GM19372 (cell line): Measurements from ENCODE around the gene LRP1.

Source experiments
- ATAC-seq: cut with Tn5 transposase; IDR thresholded peaks from one replicate; pipeline ENCODE4 v1.9.1; 2021; ENCODE audit warnings: mild to moderate bottlenecking, low read depth, moderate library complexity; ENCODE audit not compliant: unreplicated experiment

Gene LRP1

DNA sequence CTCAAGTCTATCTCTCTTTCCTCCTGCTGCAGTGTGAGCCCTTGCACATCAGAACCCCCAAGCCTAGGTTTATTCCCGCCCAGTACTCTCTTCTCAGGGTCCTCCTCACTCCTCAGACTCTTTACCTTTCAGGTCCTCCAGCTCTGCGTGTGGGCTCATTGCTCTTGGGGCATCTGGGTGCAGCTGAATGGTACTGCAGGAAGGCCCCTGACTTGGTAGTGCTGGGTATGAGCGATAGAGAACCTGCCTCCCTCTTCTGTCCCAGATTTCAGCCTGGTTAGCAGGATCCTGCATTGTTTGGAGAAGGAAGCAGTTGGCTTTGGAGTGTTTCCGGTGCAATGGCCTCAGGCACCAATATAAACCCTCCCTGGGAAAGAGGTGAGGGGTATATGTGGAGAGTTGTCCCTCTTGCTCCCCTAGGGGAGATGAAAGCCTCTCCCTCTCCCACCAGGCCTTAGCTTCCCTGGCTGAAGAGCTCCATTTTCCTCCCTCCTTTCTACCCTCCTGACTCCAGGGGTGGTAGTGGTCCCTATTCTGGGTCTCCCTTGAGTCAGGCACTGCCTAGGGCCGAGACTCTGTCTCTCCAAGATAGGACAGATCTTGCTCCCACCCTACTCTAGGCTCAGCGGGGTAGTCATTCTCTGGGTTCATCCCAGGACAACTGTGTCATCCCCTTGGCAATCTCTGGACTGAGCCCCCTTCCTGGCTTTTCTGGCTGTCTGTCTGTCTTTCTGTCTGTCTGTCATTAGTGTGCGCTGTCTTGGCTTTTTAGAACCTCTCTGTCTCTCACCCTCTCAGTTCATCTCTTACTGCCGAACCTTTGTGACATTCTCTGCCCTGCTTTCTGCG is 3.8 kb downstream of the LRP1 start:
- ATAC-seq, result no peak

DNA sequence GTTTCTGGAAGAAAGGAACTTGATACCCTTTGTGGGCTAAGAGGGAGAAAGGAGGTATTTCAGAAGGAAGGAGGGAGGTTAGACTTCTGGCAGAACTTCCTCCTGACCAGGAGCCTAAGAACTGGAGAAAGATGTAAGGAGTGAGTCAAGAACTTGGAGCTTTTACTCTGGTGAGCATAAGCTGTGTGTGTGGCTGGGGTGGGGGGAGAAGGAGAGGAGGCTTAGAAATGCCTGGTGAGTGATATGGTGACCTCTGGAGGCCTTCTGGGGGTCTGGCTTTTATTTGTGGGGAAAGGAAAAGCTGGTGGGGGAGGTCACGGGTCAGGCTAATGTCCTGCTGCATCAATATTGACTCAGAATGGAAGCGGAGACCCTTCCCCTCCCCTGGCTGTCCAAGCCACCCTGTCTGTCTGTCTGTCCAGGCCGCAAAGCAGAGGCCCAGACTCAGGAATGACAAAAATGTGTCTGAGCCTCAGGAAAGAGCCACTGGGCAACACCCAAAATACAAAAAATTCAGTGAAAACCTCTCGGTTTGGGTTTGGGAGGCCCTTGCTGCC is 4.8 kb downstream of the LRP1 start:
- ATAC-seq, result no peak

DNA sequence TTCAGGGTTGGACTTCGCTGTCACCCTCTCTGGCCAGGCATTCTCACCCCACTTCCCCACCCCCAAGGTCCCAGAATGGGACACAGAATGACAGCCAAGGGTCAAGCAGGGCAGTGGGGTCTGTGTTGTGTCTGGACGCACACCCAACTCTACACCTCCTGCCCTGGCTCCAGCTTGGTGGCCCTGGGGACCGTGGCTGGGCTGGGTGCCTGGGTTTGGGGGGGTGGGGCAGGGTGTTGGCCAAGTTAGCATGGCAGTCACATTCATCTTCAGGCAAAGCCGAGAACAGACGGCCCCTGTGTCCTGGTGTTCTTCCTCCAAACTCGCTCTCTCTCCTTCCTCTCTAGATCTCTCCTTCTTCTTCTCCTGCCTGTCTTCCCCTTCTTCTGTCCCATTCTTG is 5.6 kb downstream of the LRP1 start:
- no peak for ATAC-seq

DNA sequence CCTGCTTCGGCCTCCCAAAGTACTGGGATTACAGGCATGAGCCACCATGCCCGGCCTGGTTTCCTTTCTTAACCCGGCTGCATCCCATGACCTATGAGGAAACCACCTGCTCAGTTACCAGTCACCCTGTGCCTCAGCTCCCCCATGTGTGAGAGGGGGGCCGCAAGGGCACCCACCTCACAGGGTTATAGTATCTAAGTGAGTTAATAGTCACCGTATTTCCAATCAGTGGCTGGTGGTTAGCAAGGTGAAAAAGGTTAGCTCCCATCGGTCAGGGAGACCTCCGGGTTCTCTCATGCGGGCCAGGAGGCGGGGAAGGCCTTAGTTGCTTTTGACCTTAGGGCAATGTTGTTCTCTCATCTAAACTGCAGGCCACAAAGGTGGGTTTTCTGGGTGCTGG is 6.7 kb downstream of the LRP1 start:
- ATAC-seq, result no peak

DNA sequence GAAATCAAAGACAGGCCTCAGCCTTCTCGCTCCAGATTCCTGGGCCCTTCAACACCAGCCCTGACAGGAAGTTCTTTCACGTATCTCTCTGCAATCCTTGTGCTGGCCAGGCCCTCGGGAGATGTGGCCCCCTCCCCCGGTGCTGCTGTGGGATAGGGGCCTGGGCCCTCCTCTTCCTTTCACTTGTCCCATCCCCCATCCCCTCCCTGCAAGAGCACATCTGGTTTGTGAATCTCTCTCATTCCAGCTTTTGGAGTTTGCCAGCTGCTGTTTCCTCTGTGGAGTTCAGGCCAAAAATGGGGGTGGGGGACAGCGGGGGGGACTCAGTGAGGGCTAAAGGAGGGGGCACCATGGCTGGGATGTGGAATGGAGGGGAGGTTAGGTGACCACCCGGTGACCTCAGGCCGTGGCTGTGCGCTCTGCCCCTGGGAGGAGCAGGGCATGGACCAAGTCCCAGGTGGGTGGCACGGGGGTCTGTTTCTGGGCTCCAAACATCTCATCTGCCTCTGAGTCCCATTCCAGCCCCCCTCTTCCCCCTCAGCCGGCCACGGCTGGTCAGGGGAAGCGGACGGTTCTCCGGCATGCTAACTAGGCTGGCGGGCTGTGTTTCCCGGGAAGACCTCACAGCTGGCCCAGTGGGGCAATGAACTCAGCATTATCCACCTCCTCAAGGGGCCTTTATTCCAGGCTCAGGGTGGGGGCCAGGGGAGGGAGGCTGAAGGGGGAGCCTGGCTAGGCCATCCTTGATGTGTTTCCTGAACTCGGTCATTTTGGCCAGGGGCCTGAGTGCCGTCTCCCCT is 7.4 kb downstream of the LRP1 start:
- ATAC-seq, result no peak

DNA sequence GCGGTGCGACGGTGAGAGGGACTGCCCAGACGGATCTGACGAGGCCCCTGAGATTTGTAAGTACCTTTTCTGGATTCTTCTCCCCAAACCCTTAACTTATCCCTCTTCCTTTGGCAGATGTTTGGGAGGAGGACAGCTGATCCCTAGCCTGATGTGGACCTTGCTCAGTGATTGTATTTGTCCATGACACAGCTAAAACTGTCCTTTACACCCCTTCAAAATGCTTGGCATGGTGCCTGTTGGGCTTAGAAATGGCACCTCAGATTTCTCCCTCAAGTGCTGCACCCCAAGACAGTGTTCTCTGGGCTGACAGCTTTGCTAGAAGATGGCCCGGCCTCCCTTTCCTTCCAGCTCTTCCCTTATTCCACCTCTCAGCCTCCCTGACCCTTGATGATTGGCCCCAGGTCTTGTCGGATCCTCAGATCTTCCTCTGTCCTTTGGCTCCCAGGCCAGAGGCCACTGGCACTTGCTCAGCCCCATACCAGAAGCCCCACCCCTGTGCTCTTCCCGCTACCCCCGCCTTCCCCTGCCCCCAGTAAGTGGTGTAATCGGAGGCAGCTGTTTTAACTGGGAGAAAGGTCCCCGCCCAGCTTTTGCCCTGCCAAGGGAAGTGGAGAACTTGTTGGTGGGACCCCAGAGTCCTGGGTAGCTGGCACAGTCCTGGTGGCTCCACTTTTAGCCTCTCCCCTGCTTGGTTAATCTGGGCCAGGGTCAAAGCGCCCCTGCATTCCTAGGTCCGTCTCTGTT is 10.4 kb downstream of the LRP1 start:
- no peak for ATAC-seq

DNA sequence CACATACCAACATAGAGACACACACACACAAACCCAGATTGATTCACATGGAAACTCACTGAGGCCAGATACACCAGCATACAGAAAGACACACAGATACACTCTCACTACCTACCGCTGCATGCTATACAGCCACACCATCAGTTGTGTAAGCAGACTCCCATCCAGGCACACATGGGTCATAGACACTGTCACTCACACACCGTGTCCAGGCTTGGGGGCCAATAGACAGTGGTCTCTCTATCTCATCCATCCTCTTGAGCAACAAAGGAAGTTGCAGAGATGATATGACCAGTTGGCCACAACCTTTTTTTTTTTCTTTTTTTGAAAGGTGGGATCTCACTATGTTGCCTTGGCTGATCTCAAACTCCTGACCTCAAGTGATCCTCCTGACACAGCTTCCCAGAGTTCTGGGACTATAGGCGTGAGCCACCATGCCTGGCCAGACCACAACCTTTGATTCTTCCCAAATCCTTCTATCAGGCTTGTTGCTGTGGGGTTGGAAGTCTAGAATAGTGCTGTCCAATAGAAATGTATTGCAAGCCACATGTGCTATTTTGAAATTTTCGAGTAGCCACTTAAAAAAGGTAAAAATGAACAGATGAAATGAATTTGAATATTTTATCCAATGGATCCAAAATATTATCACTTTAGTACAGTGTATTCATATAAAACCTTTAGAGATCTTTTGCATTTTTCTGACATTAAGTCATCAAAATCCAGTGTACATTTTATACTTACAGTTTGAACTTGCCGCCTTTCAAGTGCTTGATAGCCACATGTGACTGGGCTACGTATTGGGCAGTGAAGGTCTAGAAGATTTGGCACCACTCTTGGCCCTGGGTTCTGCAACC is 11.7 kb downstream of the LRP1 start:
- ATAC-seq, result no peak

DNA sequence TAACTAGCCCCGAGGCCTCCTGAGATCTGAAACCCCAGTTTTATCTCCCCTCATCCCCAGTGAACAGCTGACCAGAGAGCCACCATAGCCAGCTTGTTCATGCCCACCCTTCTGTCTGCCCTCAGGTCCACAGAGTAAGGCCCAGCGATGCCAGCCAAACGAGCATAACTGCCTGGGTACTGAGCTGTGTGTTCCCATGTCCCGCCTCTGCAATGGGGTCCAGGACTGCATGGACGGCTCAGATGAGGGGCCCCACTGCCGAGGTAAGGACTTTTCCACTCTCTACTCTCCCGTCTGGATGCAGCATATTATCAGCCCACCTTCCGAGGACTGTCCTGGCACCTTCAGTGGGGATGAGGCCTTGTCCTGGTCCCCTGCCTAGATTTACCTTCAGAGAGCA is 13.0 kb downstream of the LRP1 start:
- no peak for ATAC-seq

DNA sequence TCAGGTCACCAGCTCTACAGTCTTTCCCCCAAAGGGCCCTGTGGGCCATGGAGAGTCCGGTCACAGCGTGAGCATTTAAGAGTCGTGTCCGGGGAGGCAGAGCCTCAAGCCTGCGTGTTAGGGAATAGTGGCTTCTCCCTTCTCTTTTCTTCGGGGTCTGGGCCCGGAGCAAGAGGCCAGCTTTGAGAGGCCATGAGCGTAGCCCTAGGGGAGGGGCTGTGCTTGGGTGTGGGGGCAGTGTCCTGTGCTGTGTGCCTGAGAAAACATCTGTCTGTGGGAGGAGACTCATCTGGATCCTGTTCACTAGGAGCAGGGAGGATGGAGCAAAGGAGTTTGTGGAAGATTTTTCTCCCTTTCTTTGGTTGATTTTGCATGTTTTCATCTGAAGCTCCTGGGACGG is 13.8 kb downstream of the LRP1 start:
- no peak for ATAC-seq

DNA sequence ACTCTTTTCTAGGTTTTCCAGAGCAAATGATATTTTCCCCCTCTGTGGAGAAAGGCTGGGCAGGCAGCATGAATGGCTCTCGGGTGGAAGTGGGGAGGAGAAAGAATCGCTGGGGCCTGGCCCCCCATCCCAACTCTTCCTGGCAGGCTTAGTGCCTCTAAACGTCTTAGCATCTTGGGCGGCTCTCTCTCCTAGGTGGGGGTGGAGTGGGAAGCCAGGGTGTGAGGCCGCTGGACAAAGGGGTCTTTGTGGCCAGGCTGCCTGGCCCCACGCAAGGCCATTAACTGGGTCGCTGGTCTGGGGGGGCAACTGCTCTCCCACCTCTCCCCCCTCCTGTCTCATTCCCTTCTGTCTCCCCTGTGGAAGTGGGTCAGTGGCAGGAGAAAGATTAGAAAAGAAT is 14.4 kb downstream of the LRP1 start:
- no peak for ATAC-seq

DNA sequence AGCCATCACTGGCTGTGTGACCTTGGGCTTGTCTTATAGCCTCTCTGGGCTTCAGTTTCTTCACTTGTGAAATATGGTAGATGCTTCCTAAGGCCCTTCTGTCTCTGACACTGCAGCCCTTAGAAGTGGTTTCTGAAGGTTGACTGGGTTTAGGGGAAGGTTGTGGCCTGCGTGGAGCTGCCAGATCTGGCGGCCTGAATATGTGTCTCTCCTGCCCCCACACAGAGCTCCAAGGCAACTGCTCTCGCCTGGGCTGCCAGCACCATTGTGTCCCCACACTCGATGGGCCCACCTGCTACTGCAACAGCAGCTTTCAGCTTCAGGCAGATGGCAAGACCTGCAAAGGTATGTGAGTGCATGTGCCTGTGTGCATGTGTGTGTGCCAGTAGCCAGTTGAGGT is 15.2 kb downstream of the LRP1 start:
- ATAC-seq, result no peak

DNA sequence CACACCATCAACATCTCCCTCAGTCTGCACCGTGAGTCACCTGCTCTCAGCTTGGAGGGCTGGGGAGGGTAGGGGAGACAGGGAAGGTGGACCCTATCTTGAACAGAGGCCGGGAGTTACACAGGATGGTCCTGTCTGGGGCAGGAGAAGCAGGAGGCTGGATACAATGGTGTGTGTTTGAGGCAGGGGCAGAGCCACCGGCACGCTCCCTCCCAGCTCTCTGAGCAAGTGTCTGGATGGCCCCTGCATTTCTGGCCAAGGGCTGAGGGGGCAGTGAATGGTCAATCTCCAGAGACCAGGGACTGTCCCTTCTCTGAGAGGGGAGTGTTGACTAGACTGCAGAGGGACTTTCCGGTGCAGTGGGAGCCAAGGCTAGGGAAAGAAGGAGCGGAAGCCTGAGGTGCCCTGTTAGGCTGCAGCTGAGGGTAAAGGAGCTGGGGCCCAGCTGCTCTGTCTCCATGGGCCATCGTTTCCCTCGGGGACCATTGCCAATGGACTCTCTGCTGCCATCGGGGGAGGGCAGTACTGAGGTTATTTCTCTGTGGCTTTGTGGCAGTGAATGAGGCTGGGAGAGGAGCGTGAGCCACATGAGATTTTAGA is 17.3 kb downstream of the LRP1 start:
- ATAC-seq, result no peak

DNA sequence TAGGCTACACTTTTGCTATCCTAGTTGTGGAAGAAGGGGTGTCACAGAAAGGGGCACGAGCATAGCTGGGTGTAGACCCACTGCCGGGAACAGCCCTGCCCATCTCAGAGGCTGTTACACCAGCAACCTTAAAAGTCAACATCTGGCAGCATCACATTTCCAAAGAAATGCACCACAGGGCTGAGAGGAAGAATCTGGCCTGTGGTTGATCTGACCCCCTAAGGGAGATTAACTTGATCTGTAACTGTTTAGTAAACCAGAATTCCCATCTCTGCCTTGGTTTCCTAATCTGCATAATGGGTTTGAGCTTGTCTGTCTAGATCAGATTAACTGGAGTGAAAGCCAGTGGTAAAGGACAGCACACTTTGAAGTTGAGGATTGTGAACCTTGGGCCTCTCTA is 17.8 kb downstream of the LRP1 start:
- ATAC-seq, result no peak

DNA sequence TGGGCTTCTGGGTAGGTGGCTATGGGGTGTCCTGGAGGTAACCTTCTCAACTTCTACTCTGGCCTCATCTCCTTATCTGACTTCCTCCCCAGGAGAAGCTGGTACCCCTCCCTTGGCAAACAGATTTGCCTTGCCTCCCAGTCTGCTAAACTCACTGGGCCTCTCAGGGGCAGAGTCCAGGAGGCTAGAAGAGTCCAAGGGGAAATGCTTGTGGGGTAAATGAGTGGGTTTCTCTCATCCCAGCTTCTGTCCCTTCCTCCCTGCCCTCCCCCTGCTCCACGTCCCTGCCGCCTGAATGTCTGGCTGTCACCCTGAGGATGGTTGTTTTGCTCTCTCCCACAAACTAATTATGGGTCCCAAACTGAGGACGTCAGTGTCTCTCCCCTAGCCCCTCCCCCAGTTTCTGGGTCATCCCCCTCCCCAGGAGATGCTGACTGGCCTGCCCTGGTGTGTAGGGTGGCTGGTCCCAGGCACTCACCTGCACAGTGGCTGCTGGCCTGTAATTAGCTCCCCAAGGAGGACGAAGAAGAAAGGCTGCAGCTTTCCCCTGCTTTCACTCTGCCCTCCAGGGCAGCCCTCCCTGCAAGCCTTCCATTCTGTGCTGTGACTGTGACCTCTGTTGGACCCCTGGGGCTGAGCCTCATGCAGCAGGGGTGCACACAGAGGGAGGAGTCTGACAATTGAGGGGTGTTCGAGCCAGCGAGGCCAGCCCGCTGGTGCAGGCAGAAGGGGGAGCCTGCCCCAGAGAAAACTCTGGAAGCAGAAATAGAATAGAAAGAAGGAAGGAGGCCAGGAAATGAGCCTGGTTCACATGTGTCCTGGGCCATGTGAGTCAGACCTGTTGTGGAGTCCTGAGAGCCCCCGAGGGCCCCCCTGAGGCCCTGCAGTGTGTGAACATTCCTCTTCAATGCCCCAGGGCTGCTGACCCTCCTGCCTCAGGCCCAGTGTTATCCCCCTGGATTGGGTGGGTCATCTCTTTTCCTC is 19.0 kb downstream of the LRP1 start, which contains the start of gene LRP1-AS:
Gene LRP1-AS (minus strand): TSS at position 659 of the 984 bp plus-strand sequence.
- no peak for ATAC-seq

DNA sequence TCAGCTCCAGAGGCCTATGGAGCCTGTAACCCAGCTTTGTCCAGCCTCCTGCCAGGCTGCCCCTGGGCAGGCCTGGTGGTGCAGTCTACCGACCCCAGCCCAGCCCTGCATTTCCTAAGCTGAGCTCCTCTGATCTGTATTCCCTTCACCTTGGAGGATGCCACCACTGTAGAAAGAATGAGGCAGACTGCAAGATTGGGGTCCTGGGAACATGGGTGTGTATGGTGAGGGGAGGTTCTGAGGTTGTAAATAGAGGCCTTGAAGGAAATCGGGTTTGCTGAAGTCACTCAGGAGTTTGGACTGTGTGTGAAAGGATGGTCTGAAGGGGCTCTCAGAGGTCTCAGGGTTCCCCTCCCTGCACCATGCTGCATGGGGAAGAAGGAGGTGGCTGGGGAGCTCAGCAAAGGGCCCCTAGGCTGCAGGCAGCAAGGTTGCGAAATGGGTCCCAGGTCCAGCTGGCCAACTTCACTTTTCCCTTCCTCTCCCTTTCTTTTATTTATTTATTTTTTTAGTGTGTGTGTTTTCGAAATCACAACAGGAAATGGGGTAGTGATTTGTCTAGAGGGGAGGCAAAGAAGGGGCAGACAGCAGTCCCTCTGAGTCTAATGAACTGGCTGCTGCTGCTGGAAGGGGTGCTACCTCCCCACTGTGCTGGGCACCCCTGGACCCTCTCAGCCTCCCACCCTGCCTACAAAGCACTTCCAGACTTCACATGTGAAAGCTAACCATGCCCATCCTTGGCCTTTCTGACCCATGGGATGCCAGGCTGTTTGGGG is 20.4 kb downstream of the LRP1 start:
- ATAC-seq, result no peak

DNA sequence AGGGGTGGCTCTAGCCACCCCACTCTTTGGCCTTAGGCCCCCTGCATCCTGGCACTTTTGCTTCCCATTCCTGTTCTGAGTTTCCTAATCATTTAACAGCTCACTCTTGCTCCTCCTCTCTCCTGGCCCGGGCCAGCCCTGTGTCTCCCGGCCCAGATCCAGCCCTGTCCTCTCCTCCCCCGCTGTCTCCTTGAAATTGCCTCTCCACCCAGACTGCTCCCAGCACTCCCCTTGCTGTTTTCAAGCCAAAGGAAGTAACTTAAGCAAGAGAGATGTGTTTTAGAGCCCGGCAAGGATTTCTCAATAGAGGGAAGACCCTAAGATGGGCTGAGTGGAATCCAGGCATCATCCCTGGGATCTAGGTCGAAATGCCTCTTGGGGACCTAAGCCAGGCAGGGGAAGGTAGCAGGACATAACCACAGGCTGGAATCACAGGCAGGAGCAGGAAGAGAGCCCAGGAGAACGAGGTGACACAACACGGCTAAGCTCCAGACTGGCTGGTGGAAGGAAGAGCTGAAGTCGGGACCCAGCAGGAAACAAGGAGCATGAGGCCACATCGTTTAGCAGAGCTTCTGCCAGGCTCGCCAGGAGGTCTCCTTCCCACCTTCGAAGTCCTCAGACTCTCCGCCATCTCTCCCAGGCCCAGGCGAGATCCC is 21.1 kb downstream of the LRP1 start:
- no peak for ATAC-seq

DNA sequence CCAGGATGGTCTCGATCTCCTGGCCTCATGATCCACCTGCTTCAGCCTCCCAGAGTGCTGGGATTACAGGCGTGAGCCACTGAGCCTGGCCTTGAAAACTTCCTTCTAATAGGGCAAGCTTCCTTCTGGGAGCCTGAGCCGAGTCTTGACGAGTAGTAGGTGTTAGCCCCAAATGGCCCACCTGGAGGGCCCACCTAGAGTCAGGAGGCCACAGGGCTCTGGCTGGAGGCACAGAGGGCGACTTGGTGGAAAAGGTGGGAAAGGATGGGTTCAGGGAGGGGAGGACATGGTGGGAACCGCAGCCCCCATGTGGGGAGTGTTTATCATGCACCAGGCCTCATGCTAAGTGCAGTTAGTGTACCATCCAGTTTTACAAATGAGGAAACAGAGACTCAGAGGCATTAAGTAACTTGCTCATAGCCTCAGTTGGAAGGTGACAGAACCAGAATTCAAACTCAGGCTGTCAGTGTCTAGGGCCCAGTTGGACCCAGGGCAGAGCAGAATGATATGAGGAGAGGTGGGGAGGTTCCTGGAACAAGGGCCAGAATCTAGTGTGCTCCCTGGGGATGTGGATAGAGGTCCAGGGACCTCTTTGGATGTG is 22.2 kb downstream of the LRP1 start:
- no peak for ATAC-seq
